Activated naive CD8-positive, alpha-beta T cell (primary cell): ENCODE results near the gene PRKCB.

Experiments
- H3K27ac Mint-ChIP-seq: one replicate; pipeline ENCODE4 v1.8.0; 2021; ENCODE audit warnings: mixed read lengths
- H3K27me3 Mint-ChIP-seq: one replicate; pipeline ENCODE4 v1.8.0; 2021; ENCODE audit warnings: mixed read lengths
- H3K36me3 Mint-ChIP-seq: one replicate; pipeline ENCODE4 v1.8.0; 2021; ENCODE audit warnings: mixed read lengths
- H3K4me1 Mint-ChIP-seq: one replicate; pipeline ENCODE4 v1.8.0; 2021; ENCODE audit warnings: low read depth, mixed read lengths
- H3K4me3 Mint-ChIP-seq: one replicate; pipeline ENCODE4 v1.8.0; 2021; ENCODE audit warnings: mild to moderate bottlenecking, mixed read lengths
- H3K9me3 Mint-ChIP-seq: one replicate; pipeline ENCODE4 v1.8.0; 2021; ENCODE audit warnings: low read depth, mixed read lengths

The PRKCB gene

DNA sequence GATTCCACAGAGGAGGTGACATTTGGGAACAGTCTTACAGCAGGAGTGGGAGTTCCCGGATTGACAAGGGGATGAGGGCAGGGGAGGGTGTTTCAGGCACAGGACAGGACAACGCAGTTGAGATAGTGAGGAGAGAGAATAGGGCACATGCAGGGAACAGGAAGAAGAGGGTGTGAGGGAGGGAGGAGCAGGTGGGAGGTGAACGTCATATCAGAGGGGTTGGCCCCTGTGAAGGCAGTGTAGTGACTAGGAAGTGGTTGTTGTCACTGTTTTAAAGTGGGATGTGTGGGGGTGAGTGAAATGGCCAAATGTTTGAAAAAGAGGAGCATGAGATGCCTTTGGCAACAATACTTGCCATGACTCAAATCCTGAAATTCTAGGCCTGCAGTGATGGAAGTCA lies 12.2 kb downstream of the PRKCB start:
- Mint-ChIP-seq H3K4me1 (peaks cover 84% of the 10 kb centered on the region), H3K27ac (peak overlapping the region; percentile 84), H3K4me3 (peak overlapping the region; percentile 63), H3K27me3 (no peaks in the 10 kb centered on the region), H3K36me3 (peaks cover 13% of the 10 kb centered on the region), H3K9me3 (no peaks in the 10 kb centered on the region)

DNA sequence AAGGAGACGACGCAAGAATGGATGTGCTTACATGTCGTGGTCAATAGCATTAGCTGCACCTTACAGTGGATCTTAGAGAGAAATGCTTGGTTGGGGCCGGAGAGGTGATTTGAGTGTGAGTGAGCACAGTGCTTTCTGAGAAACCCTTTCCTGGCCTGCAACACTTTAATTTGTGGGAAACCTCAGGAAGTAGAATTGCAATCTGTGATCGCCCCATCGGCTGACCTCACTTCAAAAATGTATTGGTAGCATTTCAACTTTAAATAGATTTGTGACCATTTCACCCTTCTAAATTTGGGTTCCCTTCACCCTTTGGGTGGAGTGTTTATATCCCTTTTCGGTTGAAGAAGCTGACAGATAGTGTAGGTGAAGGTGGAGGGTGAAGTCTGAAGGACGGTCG lies 13.2 kb downstream of the PRKCB start:
- H3K36me3 Mint-ChIP-seq = peaks cover 16% of the 10 kb centered on the region
- H3K4me3 Mint-ChIP-seq = no peak overlapping the region
- H3K27me3 Mint-ChIP-seq = no peaks in the 10 kb centered on the region
- peaks cover 86% of the 10 kb centered on the region for H3K4me1 Mint-ChIP-seq
- peak overlapping the region; percentile 84 for H3K27ac Mint-ChIP-seq
- H3K9me3 Mint-ChIP-seq = no peaks in the 10 kb centered on the region

DNA sequence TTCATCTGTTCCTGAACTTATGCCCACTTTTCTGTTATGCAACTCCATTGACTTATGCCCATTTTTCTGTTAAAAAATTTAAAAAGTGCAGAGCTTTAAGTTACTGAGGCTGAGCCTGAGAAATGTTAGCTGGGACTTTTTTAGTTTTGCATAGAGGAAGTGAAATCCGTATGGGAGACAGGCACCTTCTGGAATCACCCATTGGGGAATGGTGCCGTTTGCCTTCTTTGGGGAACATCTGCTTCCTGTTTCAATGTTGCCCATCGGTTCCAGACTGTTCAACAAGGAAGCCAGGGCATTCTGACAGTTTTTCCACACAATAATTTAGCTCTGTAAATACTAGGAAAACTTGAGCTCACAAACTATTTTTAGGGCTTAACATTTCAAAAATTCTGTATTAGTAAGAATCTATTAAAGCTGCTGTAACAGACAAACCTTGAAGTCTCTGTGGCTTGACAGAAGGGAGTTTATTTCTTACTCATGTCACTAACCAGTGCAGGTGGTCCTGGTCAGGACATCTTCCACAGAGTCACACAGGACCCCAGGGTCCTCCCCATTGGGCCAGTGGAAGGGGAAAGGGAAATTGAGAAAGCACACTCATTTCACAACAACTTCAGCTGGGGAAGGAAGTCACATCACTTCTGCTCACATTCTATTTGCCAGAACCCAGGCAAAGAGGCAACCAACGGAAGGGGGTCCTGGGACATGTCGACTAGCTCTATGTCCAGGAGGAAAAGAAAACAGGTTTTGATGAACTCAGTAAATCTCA lies 17.2 kb downstream of the PRKCB start:
- Mint-ChIP-seq H3K4me1 (peaks cover 86% of the 10 kb centered on the region), H3K27ac (peak overlapping the region; percentile 83), H3K36me3 (peaks cover 12% of the 10 kb centered on the region), H3K4me3 (peak overlapping the region; percentile 44), H3K9me3 (no peaks in the 10 kb centered on the region), H3K27me3 (no peaks in the 10 kb centered on the region)

DNA sequence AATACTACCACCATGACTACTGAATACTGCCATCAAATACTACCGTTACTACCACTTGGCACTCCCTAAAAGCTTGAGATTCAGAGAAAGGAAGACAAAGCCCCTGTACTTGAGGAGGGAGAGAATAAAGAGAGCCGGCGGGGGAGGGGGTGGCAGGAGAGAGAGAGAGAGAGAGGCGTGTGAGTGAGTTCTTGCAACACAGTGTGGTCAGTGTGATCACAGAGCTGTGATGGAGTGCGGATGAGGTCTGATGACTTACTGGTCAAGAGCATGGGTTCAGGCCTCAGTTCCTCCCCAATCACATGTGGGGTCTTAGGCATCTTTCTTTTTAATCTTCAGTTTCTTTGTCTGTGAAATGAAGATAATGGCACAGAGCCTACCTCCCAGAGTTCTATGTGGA lies 19.2 kb downstream of the PRKCB start:
- peaks cover 87% of the 10 kb centered on the region for H3K4me1 Mint-ChIP-seq
- H3K4me3 Mint-ChIP-seq = no peak overlapping the region
- no peaks in the 10 kb centered on the region for H3K27me3 Mint-ChIP-seq
- H3K9me3 Mint-ChIP-seq = no peaks in the 10 kb centered on the region
- no peak overlapping the region for H3K27ac Mint-ChIP-seq
- peaks cover 10% of the 10 kb centered on the region for H3K36me3 Mint-ChIP-seq

DNA sequence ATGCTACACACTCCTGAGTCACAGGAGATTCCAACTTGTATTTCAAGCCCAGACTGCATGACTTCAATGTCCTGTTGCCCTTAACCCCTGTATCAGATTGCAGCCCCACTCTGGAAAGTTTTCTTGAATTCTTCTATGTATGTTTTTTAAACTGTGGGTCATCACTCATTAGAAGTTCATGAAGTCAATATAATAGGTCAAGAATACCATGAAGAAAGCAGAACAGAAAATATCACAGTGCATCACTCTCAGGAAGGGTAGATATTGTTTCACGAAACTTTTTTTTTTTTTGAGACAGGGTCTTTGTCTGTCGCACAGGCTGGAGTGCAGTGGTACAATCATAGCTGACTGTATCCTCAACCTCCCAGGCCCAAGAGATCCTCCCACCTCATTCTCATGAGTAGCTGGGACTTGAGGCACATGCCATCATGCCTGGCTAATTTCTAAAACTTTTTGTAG lies 20.5 kb downstream of the PRKCB start:
- Mint-ChIP-seq H3K4me1 (peaks cover 84% of the 10 kb centered on the region), H3K27me3 (no peaks in the 10 kb centered on the region), H3K27ac (peak overlapping the region; percentile 1), H3K36me3 (peaks cover 12% of the 10 kb centered on the region), H3K4me3 (no peak overlapping the region), H3K9me3 (no peaks in the 10 kb centered on the region)

DNA sequence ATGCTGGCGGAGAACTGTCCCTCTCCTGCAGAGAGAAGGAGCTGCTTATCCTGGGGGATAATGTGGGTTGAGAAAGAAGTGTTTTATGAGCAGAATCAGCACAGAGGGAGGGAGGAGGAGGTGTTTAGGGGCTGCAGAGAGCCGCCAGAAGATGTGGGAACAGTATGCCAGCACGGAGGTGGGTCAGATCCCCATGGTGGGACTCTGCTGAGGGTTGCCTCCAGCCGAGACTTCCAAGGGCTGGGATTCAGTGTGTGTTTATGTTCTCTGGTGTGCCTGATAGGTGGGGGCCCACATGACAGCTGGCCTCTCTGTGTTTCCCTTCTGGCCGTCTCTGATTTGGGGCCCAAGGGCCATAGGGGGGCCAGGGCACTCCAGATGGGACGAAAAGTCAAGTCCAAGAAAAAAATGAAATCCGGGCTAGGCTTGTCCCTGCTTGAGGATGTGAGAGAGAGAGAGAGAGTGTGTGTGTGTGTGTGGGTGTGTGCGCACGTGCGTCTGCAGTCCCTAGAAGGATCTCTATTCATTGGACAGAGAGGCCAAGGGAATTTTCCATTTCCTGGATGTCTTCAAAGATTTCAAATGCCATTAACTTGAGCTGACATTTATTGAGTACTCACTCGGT lies 21.6 kb downstream of the PRKCB start:
- no peaks in the 10 kb centered on the region for H3K9me3 Mint-ChIP-seq
- H3K27ac Mint-ChIP-seq = peak overlapping the region; percentile 77
- peaks cover 11% of the 10 kb centered on the region for H3K36me3 Mint-ChIP-seq
- peaks cover 84% of the 10 kb centered on the region for H3K4me1 Mint-ChIP-seq
- H3K27me3 Mint-ChIP-seq = no peaks in the 10 kb centered on the region
- no peak overlapping the region for H3K4me3 Mint-ChIP-seq

DNA sequence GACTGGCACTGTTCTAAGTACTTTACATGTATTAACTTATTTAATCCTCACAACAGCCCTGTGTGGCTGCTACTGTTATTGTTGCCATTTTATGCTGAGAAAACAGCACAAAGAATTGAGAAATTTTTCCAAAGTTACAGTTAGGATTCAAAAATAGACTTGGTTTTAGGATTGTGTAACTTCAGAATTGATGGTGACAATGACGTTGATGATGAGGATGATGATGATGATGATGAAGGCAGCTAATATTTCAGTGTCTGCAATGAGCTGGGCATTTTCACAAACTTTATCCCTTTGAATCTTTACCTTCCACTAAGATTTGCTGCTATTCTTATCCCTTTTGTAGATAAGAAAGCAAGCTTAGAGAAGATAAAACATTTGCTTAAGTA lies 22.1 kb downstream of the PRKCB start:
- Mint-ChIP-seq H3K27ac (peak overlapping the region; percentile 77), H3K4me3 (peak overlapping the region; percentile 7), H3K27me3 (no peaks in the 10 kb centered on the region), H3K36me3 (peaks cover 8% of the 10 kb centered on the region), H3K4me1 (peaks cover 79% of the 10 kb centered on the region), H3K9me3 (no peaks in the 10 kb centered on the region)

DNA sequence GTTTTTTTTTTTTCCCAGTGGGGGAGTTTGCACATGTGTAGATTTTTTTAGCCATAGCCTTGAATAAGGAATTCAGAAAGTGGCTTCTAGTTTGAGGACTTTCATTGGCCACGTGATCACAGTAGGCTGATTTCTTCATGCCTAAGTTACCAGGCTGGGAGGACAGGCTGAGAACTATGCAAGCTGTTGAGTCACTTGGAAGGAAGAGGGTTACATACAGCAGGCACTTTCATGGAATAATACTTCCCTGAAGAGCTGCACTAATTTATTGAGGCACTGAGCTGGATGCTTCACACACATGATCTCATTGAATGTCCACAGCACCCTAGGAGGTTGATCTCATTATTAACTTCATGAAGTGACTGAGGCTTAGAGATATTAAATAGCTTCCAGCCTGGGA lies 22.8 kb downstream of the PRKCB start:
- Mint-ChIP-seq H3K27ac (peak overlapping the region; percentile 77), H3K36me3 (peaks cover 7% of the 10 kb centered on the region), H3K4me1 (peaks cover 77% of the 10 kb centered on the region), H3K27me3 (no peaks in the 10 kb centered on the region), H3K4me3 (no peak overlapping the region), H3K9me3 (no peaks in the 10 kb centered on the region)

DNA sequence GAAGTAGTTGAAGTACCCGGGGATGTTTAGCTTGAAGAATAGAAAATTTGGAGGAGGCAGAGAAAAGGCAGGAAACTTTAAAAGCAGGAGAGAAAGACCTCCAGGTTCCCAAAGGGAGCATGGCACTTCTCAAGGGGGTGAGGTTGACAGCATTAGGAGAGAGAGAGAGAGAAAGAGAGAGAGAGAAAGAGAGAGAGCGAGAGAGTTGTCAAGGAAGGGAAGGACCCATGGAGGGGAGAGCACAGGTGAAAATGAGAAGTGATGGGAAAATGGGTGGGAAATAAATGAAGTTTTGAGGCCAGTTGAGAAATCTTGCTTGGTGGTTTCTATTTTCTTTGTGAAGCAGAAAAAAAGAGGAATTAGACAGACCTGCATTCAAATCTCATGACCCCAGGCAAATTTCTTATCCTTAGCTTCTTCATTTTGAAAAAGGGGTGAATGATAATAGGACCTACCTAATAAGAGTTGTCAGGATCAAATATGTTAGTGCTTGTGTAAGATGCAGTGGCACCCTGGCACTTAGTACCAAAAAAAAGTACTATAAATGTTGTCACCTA lies 24.0 kb downstream of the PRKCB start:
- Mint-ChIP-seq H3K4me1 (peaks cover 80% of the 10 kb centered on the region), H3K36me3 (peaks cover 5% of the 10 kb centered on the region), H3K27me3 (no peaks in the 10 kb centered on the region), H3K27ac (peak overlapping the region; percentile 70), H3K4me3 (no peak overlapping the region), H3K9me3 (no peaks in the 10 kb centered on the region)

DNA sequence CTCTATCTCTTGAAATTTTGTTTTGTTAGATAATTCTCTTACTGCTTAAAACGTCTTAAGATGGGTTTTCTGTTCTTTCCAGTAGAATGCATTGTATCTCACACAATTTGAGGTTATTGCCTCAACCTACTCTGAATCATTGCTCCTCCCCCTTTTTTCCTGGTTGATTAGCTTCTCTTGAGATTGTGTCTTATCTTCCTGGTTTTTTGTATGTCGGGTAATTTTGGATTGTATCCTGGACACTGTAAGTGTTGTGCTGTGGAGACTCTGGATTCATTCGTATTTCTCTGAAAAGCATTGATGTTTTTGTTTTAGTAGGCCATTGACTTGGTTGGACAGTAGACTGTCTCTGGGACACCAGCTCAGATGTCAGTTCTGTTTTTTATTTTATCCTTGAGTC lies 26.1 kb downstream of the PRKCB start:
- Mint-ChIP-seq H3K27ac (peak overlapping the region; percentile 1), H3K27me3 (no peaks in the 10 kb centered on the region), H3K9me3 (no peaks in the 10 kb centered on the region), H3K4me3 (no peak overlapping the region), H3K4me1 (peaks cover 82% of the 10 kb centered on the region), H3K36me3 (peaks cover 7% of the 10 kb centered on the region)

DNA sequence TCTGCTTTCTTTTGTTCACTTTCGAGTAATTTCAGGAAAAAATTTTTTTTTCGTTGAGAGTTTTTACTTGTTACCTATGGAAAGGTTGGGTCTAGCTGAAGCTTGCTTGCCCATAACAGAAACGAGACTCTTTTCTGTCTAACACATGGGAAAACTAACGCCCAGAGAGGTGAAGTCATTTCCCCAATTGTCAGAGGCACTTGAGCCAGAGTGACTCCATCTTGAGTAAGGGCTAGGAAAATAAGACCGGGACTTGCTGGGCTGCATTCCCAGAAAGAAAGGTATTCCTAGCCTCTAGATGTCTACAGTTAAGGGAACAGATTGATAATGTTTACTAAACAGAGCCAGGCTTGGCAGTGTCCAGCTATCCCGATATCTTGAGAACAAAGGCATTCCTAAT lies 26.8 kb downstream of the PRKCB start:
- H3K36me3 Mint-ChIP-seq = peaks cover 4% of the 10 kb centered on the region
- H3K27ac Mint-ChIP-seq = peak overlapping the region; percentile 25
- H3K27me3 Mint-ChIP-seq = no peaks in the 10 kb centered on the region
- peaks cover 80% of the 10 kb centered on the region for H3K4me1 Mint-ChIP-seq
- no peaks in the 10 kb centered on the region for H3K9me3 Mint-ChIP-seq
- no peak overlapping the region for H3K4me3 Mint-ChIP-seq

DNA sequence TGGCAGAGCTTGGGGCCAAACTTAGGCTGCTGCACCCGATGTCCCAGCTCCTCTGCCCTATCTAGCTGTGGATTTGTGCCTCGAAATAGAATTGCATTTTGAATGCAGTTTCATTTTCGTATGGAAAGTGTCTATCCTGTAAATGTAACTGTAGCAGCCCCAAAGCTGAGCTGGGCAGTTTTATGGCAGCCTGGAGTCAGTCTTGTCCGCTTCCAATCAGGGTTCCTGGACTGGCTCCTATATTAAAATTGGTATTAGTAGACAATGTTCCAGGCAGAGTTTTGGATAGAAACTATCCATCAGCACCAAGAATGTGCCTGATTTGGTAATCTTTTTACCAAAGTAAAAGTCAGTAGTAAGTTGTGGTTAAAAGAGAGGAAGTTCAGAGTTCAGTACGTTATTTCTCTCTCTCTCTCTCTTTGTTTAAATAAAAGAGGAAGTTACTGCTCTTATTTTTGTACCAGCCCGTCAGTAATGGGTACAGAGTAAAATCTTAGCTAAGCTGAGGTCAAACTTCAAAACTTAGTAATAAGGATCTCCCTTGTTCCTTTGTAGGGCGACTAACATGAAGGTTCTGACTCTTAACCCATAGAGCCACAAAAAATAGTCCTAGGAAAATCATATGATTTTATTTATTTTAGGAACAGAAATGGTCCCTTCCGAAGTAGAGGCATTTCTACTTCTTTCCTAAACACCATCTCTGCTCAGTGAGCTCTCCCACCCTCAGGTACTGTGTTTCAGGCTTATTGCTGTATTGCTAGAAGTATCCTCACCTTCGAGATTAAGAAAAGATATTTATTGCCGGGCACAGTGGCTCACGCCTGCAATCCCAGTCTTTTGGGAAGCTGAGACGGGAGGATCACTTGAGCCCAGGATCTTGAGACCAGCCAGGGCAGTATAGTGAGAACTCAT lies 28.0 kb downstream of the PRKCB start:
- peak overlapping the region; percentile 93 for H3K27ac Mint-ChIP-seq

DNA sequence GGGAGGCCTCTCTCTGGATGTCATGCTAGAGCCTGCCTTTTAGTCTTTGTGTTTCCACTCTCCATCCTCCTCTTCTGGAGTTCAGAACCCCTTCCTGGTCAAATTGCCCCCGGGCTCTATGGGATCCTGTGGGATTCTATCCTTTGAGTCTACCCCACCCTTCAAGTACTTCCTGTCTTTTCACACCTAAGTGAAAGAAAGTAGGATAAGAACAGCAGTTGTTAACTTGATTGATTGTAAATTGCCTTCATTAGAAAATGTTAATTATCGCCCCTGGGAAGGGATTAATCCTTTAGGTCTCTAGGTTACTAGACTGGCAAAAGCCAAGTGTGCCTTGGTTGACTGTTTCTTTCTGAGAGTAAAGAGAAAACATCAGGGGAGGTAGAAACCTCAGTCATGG lies 30.1 kb downstream of the PRKCB start:
- H3K27me3 Mint-ChIP-seq = no peaks in the 10 kb centered on the region
- peak overlapping the region; percentile 81 for H3K27ac Mint-ChIP-seq
- peaks cover 81% of the 10 kb centered on the region for H3K4me1 Mint-ChIP-seq
- H3K36me3 Mint-ChIP-seq = peaks cover 2% of the 10 kb centered on the region
- no peak overlapping the region for H3K4me3 Mint-ChIP-seq
- H3K9me3 Mint-ChIP-seq = no peaks in the 10 kb centered on the region

More for the DNA sequence above, 28.0 kb downstream of the PRKCB start:
- Mint-ChIP-seq H3K4me1 (peaks cover 80% of the 10 kb centered on the region), H3K36me3 (peaks cover 4% of the 10 kb centered on the region), H3K27me3 (no peaks in the 10 kb centered on the region), H3K9me3 (no peaks in the 10 kb centered on the region), H3K4me3 (peak overlapping the region; percentile 89)

DNA sequence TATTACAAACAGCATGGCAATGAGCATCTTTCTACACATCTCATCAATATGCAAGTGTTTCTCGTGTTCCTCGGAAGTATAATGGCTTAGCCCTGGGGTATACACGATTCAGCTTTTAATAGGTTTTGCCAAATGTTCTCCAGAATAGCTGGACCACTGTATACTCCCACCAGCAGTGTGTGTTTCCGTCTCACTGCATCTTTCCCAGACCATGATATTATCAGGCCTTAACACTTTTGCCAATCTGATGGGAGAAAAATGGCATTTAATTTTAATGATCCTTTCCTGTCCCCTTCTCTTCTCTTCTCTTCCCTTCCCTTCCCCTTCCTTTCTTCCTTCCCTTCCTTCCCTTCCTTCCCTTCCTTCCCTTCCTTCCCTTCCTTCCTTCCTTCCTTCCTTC lies 30.8 kb downstream of the PRKCB start:
- Mint-ChIP-seq H3K4me3 (no peak overlapping the region), H3K4me1 (peaks cover 82% of the 10 kb centered on the region), H3K27me3 (no peaks in the 10 kb centered on the region), H3K9me3 (no peaks in the 10 kb centered on the region), H3K36me3 (peaks cover 2% of the 10 kb centered on the region), H3K27ac (peak overlapping the region; percentile 81)

DNA sequence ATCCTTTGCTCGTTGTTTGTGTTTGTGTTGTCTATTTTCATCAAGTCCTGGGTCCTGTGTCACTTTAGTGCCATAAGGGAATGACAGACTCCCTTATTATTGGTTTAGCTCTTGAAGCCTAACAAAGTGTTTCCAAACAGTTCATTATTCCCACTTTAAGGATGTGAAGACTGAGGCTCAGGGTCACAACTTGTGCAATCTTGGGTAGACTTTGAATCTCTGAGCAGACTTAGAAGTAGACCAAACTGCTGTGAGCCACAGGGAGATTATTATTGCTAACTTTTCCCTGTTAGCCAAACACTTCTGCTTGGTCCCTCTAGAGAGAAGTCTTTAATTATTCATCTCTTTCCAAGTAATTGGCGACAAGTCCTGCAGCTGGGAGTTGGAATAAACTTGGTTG lies 31.8 kb downstream of the PRKCB start:
- H3K9me3 Mint-ChIP-seq = no peaks in the 10 kb centered on the region
- peaks cover 2% of the 10 kb centered on the region for H3K36me3 Mint-ChIP-seq
- no peak overlapping the region for H3K27ac Mint-ChIP-seq
- H3K4me3 Mint-ChIP-seq = no peak overlapping the region
- H3K27me3 Mint-ChIP-seq = no peaks in the 10 kb centered on the region
- peaks cover 77% of the 10 kb centered on the region for H3K4me1 Mint-ChIP-seq
